ENCODE measurements around the gene HDAC4. TPM values are rescaled to one million over a fixed set of nuclear protein-coding genes. Genes with fewer than 3 reads are reported as not detected.

The HDAC4 gene
- total RNA-seq, 1 experiment from 2014 or later, result 47.6 TPM

DNA sequence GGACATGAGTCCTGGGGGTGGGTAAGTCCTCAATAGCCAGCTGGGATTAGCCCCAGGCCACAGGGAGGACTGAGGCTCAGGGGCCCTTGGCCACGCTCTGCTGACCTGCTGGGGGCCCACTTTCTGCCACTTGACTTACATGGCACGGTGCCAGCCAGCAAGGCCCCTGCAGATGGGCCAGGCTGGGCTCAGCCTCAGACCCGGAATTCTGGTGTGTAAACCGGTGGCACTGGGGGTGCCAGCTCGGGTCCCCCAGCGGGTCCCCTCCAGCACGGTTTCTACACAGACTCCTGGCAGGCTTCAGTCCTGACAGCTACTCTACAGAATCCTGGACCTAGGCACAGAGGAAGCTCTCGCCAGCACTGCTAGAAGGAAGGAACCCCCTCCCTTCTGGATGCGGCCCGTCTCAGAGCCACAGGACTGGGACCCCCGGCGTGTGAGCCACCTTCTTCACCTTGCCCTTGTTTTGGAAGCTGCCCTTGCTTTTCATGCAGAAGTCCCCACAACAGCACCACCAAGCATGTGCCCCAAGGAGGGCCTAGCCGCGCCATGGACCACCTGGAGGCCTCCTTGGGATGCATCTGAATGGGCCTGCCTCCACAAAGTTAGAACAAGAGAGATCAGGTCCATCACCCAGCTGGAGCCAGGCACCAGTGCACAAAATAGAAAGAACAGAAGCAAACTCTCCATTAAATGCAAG lies 8.0 kb downstream of the HDAC4 start:
- no peaks in the 10 kb centered on the region for H3K9me2 ChIP-seq (ENCODE audit: insufficient read depth)
- H3K36me3 ChIP-seq (ENCODE audit: control insufficient read depth in 1 of 2, insufficient read depth in 2 of 2, low read length in 2 of 2), result no peaks in the 10 kb centered on the region; a peak in 1 of 4 replicates
- no peaks in the 10 kb centered on the region for H4K20me1 ChIP-seq (ENCODE audit: insufficient read depth)
- no peak overlapping the region for H3K4me2 ChIP-seq (ENCODE audit: low read length)
- no TSS peak for BruUV-seq (replicated peaks)
- peaks cover 90% of the 10 kb centered on the region for H3K79me2 ChIP-seq (ENCODE audit: insufficient read depth, low read length)
- H3K9ac ChIP-seq (ENCODE audit: low read length), result no peak overlapping the region
- CTCF ChIA-PET, result no interaction called here
- peaks cover 0 to 7% of the 10 kb centered on the region in 2 experiments; a peak in 1 of 4 replicates for H3K4me1 ChIP-seq (ENCODE audit: control insufficient read depth in 1 of 2, insufficient read depth in 2 of 2, low read length in 2 of 2)
- no peak overlapping the region for H3K4me3 ChIP-seq (replicated peaks in 1 of 2; ENCODE audit: low read depth in 1 of 2, low read length in 2 of 2)
- H3K27ac ChIP-seq (ENCODE audit: low read depth, low read length), result no peak overlapping the region
- ATAC-seq (no peak), DNase-seq (ENCODE audit: low read depth, low spot score) (no peak)
- POLR2A ChIA-PET, result interaction anchor here (0.5 kb wide), 1 partner anchor 633 kb away, joined by 3 read pairs; no protein-coding TSS in a partner anchor
- H3K9me3 ChIP-seq (ENCODE audit: control insufficient read depth in 1 of 2, insufficient read depth in 1 of 2, low read depth in 1 of 2, low read length in 2 of 2), result no peaks in the 10 kb centered on the region
- no peaks in the 10 kb centered on the region for H3K27me3 ChIP-seq (ENCODE audit: insufficient read depth, low read length)
- RAD21 ChIA-PET (ENCODE audit: low non-redundant PET in 1 of 2, low total read pairs in 2 of 2, uncharacterized antibody in 2 of 2, unreplicated experiment in 2 of 2), result no interaction called here
- TF ChIP-seq ELF1 (IDR thresholded peaks at IDR 0.05; ENCODE audit: borderline replicate concordance, low read depth), result no peak
- TF ChIP-seq CBX3 (IDR thresholded peaks at IDR 0.05; ENCODE audit: low read depth), result no peak
- TF ChIP-seq POLR2AphosphoS5 (IDR thresholded peaks at IDR 0.05; ENCODE audit: low read depth, low read length), result no peak
- TF ChIP-seq, protein P1, sequence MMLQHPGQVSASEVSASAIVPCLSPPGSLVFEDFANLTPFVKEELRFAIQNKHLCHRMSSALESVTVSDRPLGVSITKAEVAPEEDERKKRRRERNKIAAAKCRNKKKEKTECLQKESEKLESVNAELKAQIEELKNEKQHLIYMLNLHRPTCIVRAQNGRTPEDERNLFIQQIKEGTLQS (IDR thresholded peaks at IDR 0.05), result no peak
- TF ChIP-seq SRF (IDR thresholded peaks at IDR 0.05; ENCODE audit: low read depth), result no peak
- no peak for TF ChIP-seq EGR1 (IDR thresholded peaks at IDR 0.05; ENCODE audit: low read depth)
- intact Hi-C loops (cut with micrococcal nuclease), result loop anchor here (10.0 kb wide), 1 partner anchor 602 kb away; no protein-coding TSS in a partner anchor
- no peak overlapping the region for H2AFZ ChIP-seq (ENCODE audit: low read depth, low read length, poor library complexity, severe bottlenecking)

DNA sequence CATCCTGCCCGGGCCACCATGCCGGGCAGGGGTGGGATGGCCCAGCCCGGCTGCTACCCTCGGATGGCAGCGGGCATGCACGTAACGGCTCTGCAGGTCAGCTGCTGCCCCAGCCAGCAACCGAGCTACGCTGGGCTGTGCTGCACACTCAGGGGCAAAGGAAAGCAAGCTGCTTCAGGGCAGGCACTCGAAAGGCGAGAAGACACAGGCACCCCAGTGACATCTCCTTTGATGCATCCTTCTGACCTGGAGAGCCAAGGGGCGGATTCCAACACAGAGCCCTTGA lies 8.8 kb downstream of the HDAC4 start:
- TF ChIP-seq SIN3A (IDR thresholded peaks at IDR 0.05; ENCODE audit: low read depth) (no peak), YY1 (IDR thresholded peaks at IDR 0.05; ENCODE audit: extremely low read depth, insufficient replicate concordance, low read depth, low read length) (no peak), SP1 (IDR thresholded peaks at IDR 0.05; ENCODE audit: low read depth) (no peak), CEBPB (IDR thresholded peaks at IDR 0.05; ENCODE audit: low read depth) (no peak), CBX3 (IDR thresholded peaks at IDR 0.05; ENCODE audit: low read depth) (no peak), EZH2 (IDR thresholded peaks at IDR 0.05) (no peak), ZFX (IDR thresholded peaks at IDR 0.05) (no peak)
- TF ChIP-seq, protein P2, sequence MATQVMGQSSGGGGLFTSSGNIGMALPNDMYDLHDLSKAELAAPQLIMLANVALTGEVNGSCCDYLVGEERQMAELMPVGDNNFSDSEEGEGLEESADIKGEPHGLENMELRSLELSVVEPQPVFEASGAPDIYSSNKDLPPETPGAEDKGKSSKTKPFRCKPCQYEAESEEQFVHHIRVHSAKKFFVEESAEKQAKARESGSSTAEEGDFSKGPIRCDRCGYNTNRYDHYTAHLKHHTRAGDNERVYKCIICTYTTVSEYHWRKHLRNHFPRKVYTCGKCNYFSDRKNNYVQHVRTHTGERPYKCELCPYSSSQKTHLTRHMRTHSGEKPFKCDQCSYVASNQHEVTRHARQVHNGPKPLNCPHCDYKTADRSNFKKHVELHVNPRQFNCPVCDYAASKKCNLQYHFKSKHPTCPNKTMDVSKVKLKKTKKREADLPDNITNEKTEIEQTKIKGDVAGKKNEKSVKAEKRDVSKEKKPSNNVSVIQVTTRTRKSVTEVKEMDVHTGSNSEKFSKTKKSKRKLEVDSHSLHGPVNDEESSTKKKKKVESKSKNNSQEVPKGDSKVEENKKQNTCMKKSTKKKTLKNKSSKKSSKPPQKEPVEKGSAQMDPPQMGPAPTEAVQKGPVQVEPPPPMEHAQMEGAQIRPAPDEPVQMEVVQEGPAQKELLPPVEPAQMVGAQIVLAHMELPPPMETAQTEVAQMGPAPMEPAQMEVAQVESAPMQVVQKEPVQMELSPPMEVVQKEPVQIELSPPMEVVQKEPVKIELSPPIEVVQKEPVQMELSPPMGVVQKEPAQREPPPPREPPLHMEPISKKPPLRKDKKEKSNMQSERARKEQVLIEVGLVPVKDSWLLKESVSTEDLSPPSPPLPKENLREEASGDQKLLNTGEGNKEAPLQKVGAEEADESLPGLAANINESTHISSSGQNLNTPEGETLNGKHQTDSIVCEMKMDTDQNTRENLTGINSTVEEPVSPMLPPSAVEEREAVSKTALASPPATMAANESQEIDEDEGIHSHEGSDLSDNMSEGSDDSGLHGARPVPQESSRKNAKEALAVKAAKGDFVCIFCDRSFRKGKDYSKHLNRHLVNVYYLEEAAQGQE (IDR thresholded peaks at IDR 0.05; ENCODE audit: low read depth), result no peak
- TF ChIP-seq, protein P3, sequence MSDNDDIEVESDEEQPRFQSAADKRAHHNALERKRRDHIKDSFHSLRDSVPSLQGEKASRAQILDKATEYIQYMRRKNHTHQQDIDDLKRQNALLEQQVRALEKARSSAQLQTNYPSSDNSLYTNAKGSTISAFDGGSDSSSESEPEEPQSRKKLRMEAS (IDR thresholded peaks at IDR 0.05), result no peak
- ChIA-PET CTCF (no interaction called here), RAD21 (ENCODE audit: low non-redundant PET in 1 of 2, low total read pairs in 2 of 2, uncharacterized antibody in 2 of 2, unreplicated experiment in 2 of 2) (no interaction called here), POLR2A (no interaction called here)
- ATAC-seq (no peak), DNase-seq (ENCODE audit: low read depth, low spot score) (no peak)
- Histone ChIP-seq H3K27ac (ENCODE audit: low read depth, low read length) (no peak overlapping the region), H3K27me3 (ENCODE audit: insufficient read depth, low read length) (no peaks in the 10 kb centered on the region), H4K20me1 (ENCODE audit: insufficient read depth) (no peaks in the 10 kb centered on the region), H3K36me3 (ENCODE audit: control insufficient read depth in 1 of 2, insufficient read depth in 2 of 2, low read length in 2 of 2) (no peaks in the 10 kb centered on the region; a peak in 1 of 4 replicates), H3K4me3 (replicated peaks in 1 of 2; ENCODE audit: low read depth in 1 of 2, low read length in 2 of 2) (no peak overlapping the region), H3K9me2 (ENCODE audit: insufficient read depth) (no peaks in the 10 kb centered on the region), H3K79me2 (ENCODE audit: insufficient read depth, low read length) (peaks cover 81% of the 10 kb centered on the region), H3K4me1 (ENCODE audit: control insufficient read depth in 1 of 2, insufficient read depth in 2 of 2, low read length in 2 of 2) (peaks cover 0 to 7% of the 10 kb centered on the region in 2 experiments; a peak in 1 of 4 replicates), H3K4me2 (ENCODE audit: low read length) (no peak overlapping the region), H3K9ac (ENCODE audit: low read length) (no peak overlapping the region), H3K9me3 (ENCODE audit: control insufficient read depth in 1 of 2, insufficient read depth in 1 of 2, low read depth in 1 of 2, low read length in 2 of 2) (no peaks in the 10 kb centered on the region), H2AFZ (ENCODE audit: low read depth, low read length, poor library complexity, severe bottlenecking) (no peak overlapping the region)
- BruUV-seq (replicated peaks), result no TSS peak
- intact Hi-C loops (cut with micrococcal nuclease), result loop anchor here (10.0 kb wide), 1 partner anchor 603 kb away; no protein-coding TSS in a partner anchor
